Measurements from ENCODE around the gene ATRN.

ATRN gene

DNA sequence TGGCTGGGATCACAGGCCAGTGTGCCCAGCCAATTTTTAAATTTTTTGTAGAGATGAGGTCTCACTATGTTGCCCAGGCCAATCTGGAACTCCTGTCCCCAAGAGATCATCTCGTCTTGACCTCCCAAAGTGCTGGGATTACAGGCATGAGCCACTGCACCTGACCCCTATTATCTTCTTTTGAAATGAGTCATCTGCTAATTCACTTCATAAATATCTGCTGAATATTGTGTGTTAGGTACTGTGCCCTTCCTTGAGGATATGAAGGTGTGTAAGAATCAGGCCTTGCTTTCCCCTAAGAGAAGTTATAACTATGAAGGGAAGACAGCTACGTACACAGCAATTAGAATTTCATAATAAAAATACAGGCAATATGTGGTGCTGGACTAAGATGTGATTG is 8.2 kb downstream of the ATRN start:
- CTCF ChIA-PET = no interaction called here
- no peak for TF ChIP-seq CTBP1 (IDR thresholded peaks at IDR 0.05; ENCODE audit: borderline replicate concordance)
- TF ChIP-seq ZNF384 (IDR thresholded peaks at IDR 0.05) = no peak
- TF ChIP-seq, protein P1, sequence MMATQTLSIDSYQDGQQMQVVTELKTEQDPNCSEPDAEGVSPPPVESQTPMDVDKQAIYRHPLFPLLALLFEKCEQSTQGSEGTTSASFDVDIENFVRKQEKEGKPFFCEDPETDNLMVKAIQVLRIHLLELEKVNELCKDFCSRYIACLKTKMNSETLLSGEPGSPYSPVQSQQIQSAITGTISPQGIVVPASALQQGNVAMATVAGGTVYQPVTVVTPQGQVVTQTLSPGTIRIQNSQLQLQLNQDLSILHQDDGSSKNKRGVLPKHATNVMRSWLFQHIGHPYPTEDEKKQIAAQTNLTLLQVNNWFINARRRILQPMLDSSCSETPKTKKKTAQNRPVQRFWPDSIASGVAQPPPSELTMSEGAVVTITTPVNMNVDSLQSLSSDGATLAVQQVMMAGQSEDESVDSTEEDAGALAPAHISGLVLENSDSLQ (IDR thresholded peaks at IDR 0.05) = no peak
- no peak for TF ChIP-seq BHLHE40 (IDR thresholded peaks at IDR 0.05; ENCODE audit: borderline replicate concordance)
- TF ChIP-seq NFRKB (IDR thresholded peaks at IDR 0.05) = no peak
- TF ChIP-seq ELF4 (IDR thresholded peaks at IDR 0.05) = no peak
- TF ChIP-seq TARDBP (IDR thresholded peaks at IDR 0.05) = no peak
- no peak for TF ChIP-seq LEF1 (IDR thresholded peaks at IDR 0.05; ENCODE audit: borderline replicate concordance)
- TF ChIP-seq L3MBTL2 (conservative IDR thresholded peaks at IDR 0.05) = no peak
- no peak for TF ChIP-seq ARNT (IDR thresholded peaks at IDR 0.05)
- TF ChIP-seq FOXK2 (IDR thresholded peaks at IDR 0.05) = no peak
- TF ChIP-seq SP1 (IDR thresholded peaks at IDR 0.05) = no peak
- no peak for TF ChIP-seq FOXM1 (IDR thresholded peaks at IDR 0.05; ENCODE audit: borderline replicate concordance)
- no peak for TF ChIP-seq FOXA1 (IDR thresholded peaks at IDR 0.05)
- TF ChIP-seq SUZ12 (IDR thresholded peaks at IDR 0.05) = no peak
- TF ChIP-seq HDGF (IDR thresholded peaks at IDR 0.05; ENCODE audit: borderline replicate concordance) = no peak
- DNase-seq (ENCODE audit: extremely low spot score) = no peak
- POLR2A ChIA-PET = no interaction called here

DNA sequence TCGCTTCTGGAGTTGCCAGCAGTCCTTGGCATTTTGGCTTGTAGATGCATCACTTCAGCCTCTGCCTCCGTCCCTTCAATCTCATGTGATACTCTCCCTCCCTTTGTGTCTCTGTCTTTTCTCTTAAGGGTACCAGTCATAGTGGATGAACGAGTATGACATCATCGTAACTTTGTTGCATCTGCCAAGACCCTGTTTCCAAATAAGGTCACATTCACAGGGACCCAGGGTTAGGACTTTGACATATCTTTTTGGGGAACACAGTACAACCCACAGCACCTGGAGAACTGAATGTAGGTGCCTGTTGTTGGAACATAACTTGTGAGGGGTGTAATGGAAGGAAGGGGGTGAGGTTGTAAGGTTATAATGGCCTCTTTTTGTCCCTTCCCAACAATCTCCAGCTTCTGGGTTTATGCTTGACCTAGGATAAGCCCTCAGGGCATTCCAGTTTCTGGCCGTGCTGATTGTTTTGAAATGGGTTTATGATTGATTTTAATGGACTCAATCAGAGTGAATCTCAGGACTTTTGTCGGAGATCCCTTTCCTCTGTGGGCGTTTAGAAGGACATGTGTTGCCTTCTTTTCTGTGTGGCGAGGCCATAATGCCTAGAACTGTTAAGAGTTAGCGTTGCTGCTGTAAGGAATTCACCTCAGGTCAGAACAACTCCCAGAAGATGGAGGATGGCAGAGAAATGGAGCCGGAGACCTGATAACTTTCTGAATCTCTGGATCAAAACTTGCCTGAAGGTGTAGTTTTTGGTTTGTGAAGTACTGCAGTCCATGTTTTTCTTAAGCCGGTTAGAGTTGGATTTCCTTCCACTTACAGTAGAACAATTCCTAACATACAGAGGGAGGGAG is 9.2 kb downstream of the ATRN start:
- ChIA-PET POLR2A (no interaction called here), CTCF (no interaction called here)
- no peak for DNase-seq (ENCODE audit: extremely low spot score)
- TF ChIP-seq BHLHE40 (IDR thresholded peaks at IDR 0.05; ENCODE audit: borderline replicate concordance) = no peak
- TF ChIP-seq CTBP1 (IDR thresholded peaks at IDR 0.05; ENCODE audit: borderline replicate concordance) = no peak
- TF ChIP-seq FOXM1 (IDR thresholded peaks at IDR 0.05; ENCODE audit: borderline replicate concordance) = no peak
- TF ChIP-seq L3MBTL2 (conservative IDR thresholded peaks at IDR 0.05) = no peak
- no peak for TF ChIP-seq ARNT (IDR thresholded peaks at IDR 0.05)
- no peak for TF ChIP-seq FOXK2 (IDR thresholded peaks at IDR 0.05)
- no peak for TF ChIP-seq HDGF (IDR thresholded peaks at IDR 0.05; ENCODE audit: borderline replicate concordance)
- no peak for TF ChIP-seq NFRKB (IDR thresholded peaks at IDR 0.05)
- no peak for TF ChIP-seq ZNF384 (IDR thresholded peaks at IDR 0.05)
- TF ChIP-seq SUZ12 (IDR thresholded peaks at IDR 0.05) = no peak

DNA sequence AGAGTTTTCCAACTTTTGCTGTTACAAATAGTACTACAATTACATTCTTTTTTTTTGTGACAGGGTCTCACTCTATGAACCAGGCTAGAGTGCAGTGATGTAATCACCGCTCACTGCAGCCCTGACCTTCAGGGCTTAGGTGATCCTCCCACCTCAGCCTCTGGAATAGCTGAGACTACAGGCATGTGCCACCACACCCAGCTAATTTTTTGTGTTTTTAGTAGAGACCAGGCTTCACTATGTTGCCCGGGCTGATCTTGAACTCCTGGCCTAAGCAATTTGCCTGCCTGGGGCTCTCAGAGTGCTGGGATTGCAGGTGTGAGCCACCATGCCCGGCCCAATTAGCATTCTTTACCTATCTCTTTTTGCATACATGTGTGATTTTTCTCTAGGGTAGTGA is 12.5 kb downstream of the ATRN start:
- no peak for DNase-seq (ENCODE audit: extremely low spot score)
- no peak for TF ChIP-seq ZNF384 (IDR thresholded peaks at IDR 0.05)
- no peak for TF ChIP-seq CTBP1 (IDR thresholded peaks at IDR 0.05; ENCODE audit: borderline replicate concordance)
- TF ChIP-seq ARNT (IDR thresholded peaks at IDR 0.05) = no peak
- no peak for TF ChIP-seq FOXK2 (IDR thresholded peaks at IDR 0.05)
- TF ChIP-seq SP1 (IDR thresholded peaks at IDR 0.05) = no peak
- no peak for TF ChIP-seq SUZ12 (IDR thresholded peaks at IDR 0.05)
- TF ChIP-seq, protein P1 (IDR thresholded peaks at IDR 0.05) = no peak
- TF ChIP-seq FOXA1 (IDR thresholded peaks at IDR 0.05) = no peak
- no peak for TF ChIP-seq ELF4 (IDR thresholded peaks at IDR 0.05)
- no peak for TF ChIP-seq L3MBTL2 (conservative IDR thresholded peaks at IDR 0.05)
- no peak for TF ChIP-seq TARDBP (IDR thresholded peaks at IDR 0.05)
- TF ChIP-seq NFRKB (IDR thresholded peaks at IDR 0.05) = no peak
- TF ChIP-seq FOXM1 (IDR thresholded peaks at IDR 0.05; ENCODE audit: borderline replicate concordance) = no peak
- no peak for TF ChIP-seq BHLHE40 (IDR thresholded peaks at IDR 0.05; ENCODE audit: borderline replicate concordance)
- no peak for TF ChIP-seq LEF1 (IDR thresholded peaks at IDR 0.05; ENCODE audit: borderline replicate concordance)
- TF ChIP-seq HDGF (IDR thresholded peaks at IDR 0.05; ENCODE audit: borderline replicate concordance) = no peak
- ChIA-PET CTCF (interaction anchor here (0.6 kb wide), 1 partner anchor 21 kb away, joined by 4 read pairs; no protein-coding TSS in a partner anchor), POLR2A (no interaction called here)

DNA sequence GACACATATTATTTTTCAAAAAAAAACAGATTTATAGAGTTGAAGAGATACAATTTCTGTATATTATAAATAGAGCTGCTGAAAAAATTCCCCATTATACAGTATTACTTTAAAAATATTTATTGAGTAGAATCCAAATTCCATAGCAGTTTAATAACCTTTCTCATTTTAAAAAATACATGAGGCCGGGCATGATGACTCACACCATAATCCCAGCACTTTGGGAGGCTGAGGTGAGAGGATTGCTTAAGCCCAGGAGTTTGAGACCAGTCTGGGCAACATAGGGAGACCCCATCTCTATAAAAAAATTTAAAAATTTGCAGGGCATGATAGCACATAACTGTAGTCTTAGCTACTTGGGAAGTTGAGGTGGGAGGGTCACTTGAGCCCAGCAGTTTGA is 13.0 kb downstream of the ATRN start:
- CTCF ChIA-PET = interaction anchor here (0.6 kb wide), 1 partner anchor 21 kb away, joined by 4 read pairs; no protein-coding TSS in a partner anchor
- no peak for DNase-seq (ENCODE audit: extremely low spot score)
- TF ChIP-seq ZNF384 (IDR thresholded peaks at IDR 0.05) (no peak), NFRKB (IDR thresholded peaks at IDR 0.05) (no peak), SP1 (IDR thresholded peaks at IDR 0.05) (no peak), BHLHE40 (IDR thresholded peaks at IDR 0.05; ENCODE audit: borderline replicate concordance) (no peak), FOXA1 (IDR thresholded peaks at IDR 0.05) (no peak), ELF4 (IDR thresholded peaks at IDR 0.05) (no peak), FOXM1 (IDR thresholded peaks at IDR 0.05; ENCODE audit: borderline replicate concordance) (no peak), FOXK2 (IDR thresholded peaks at IDR 0.05) (no peak), ARNT (IDR thresholded peaks at IDR 0.05) (no peak), L3MBTL2 (conservative IDR thresholded peaks at IDR 0.05) (no peak), CTBP1 (IDR thresholded peaks at IDR 0.05; ENCODE audit: borderline replicate concordance) (no peak)
- POLR2A ChIA-PET = no interaction called here

DNA sequence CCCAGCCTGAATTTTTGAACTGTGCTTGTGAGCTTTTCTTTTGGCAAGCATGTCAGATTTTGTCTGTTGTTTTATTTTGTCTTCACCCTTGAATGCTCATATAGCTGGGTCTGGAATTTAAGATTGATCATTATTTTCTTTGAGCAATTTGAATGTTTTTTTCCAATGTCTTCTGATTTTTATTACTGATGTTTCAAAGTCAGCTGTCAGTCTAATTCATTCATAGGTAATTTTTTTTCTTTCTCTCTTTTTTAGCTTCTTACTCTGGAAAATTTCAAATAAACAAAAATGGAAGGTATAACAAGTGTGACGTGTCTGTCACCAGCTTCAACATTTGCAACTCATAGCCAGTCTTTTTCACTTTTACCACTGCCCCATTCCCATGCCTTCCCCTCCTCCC is 15.1 kb downstream of the ATRN start:
- ChIA-PET POLR2A (interaction anchor here (1.0 kb wide), 1 partner anchor 15 kb away, joined by 4 read pairs; the partner anchor contains the start of gene ATRN), CTCF (no interaction called here)
- DNase-seq (ENCODE audit: extremely low spot score) = no peak
- TF ChIP-seq, protein P1 (IDR thresholded peaks at IDR 0.05) = no peak
- TF ChIP-seq ZNF384 (IDR thresholded peaks at IDR 0.05) = no peak
- TF ChIP-seq FOXK2 (IDR thresholded peaks at IDR 0.05) = no peak
- no peak for TF ChIP-seq HDGF (IDR thresholded peaks at IDR 0.05; ENCODE audit: borderline replicate concordance)
- no peak for TF ChIP-seq LEF1 (IDR thresholded peaks at IDR 0.05; ENCODE audit: borderline replicate concordance)
- TF ChIP-seq SUZ12 (IDR thresholded peaks at IDR 0.05) = no peak
- TF ChIP-seq ELF4 (IDR thresholded peaks at IDR 0.05) = no peak
- TF ChIP-seq TARDBP (IDR thresholded peaks at IDR 0.05) = no peak
- no peak for TF ChIP-seq FOXM1 (IDR thresholded peaks at IDR 0.05; ENCODE audit: borderline replicate concordance)
- TF ChIP-seq FOXA1 (IDR thresholded peaks at IDR 0.05) = no peak
- TF ChIP-seq NFRKB (IDR thresholded peaks at IDR 0.05) = no peak
- TF ChIP-seq CTBP1 (IDR thresholded peaks at IDR 0.05; ENCODE audit: borderline replicate concordance) = no peak
- no peak for TF ChIP-seq ARNT (IDR thresholded peaks at IDR 0.05)
- TF ChIP-seq SP1 (IDR thresholded peaks at IDR 0.05) = no peak
